ENCODE data around the gene JAK1. TPM values are rescaled to one million over a fixed set of nuclear protein-coding genes. Genes with fewer than 3 reads are reported as not detected.

Gene JAK1
- total and polyA plus RNA-seq, 2 of the 8 experiments (the other 6 are each of a cell fraction or from before 2014, with no cell fraction given): 7.8 to 24.5 TPM

- no peaks in the 10 kb centered on the region for H4K20me1 ChIP-seq (replicated peaks in 1 of 2; ENCODE audit: control insufficient read depth in 1 of 2, insufficient read depth in 2 of 2, low read length in 2 of 2)
- peak overlapping the region; percentile 18 for H2BK120ac ChIP-seq (replicated peaks; ENCODE audit: low read depth, low read length)
- peak overlapping the region; percentile 12 to 38 for H3K4me2 ChIP-seq (ENCODE audit: insufficient read depth in 1 of 2, low read depth in 2 of 2, low read length in 2 of 2)
- H3K27ac ChIP-seq (ENCODE audit: low read depth, low read length): peak overlapping the region; percentile 11; the same call in 1 of the 2 replicates
- TF ChIP-seq SAP30 (IDR thresholded peaks at IDR 0.05; ENCODE audit: insufficient read depth, insufficient replicate concordance, low read length): no peak
- peak; percentile 90 for TF ChIP-seq JUND (IDR thresholded peaks at IDR 0.05; ENCODE audit: low read length)
- H3K23me2 ChIP-seq (ENCODE audit: low read depth, low read length): peaks cover 3% of the 10 kb centered on the region; the same call in 1 of the 2 replicates
- H2BK15ac ChIP-seq (ENCODE audit: low read length): no peak overlapping the region
- FAIRE-seq (no peak), DNase-seq (ENCODE audit: low read depth in 1 of 2, low spot score in 2 of 2) (no peak)
- ChIA-PET CTCF (ENCODE audit: partially characterized antibody) (interaction anchor here (0.9 kb wide), 1 partner anchor 9 kb away, joined by 3 read pairs; no protein-coding TSS in a partner anchor), POLR2A (ENCODE audit: partially characterized antibody) (interaction anchor here (0.6 kb wide), 2 partner anchors 16 to 337 kb away, joined by 3 read pairs; no protein-coding TSS in a partner anchor)
- peaks cover 0 to 10% of the 10 kb centered on the region in 2 experiments; a peak in 1 of 4 replicates for H3K79me2 ChIP-seq (ENCODE audit: control insufficient read depth in 1 of 2, insufficient read depth in 2 of 2, low read length in 2 of 2)
- H2BK20ac ChIP-seq (ENCODE audit: low read length): no peak overlapping the region
- no peak overlapping the region for H3K9ac ChIP-seq (replicated peaks in 1 of 4; ENCODE audit: extremely low read depth in 1 of 4, low read depth in 3 of 4, low read length in 3 of 4)
- H3K18ac ChIP-seq (ENCODE audit: extremely low read depth, low read length): no peak overlapping the region
- H3K4me3 ChIP-seq (ENCODE audit: extremely low read depth in 1 of 4, insufficient read depth in 2 of 4, low read depth in 3 of 4, low read length in 4 of 4): peak overlapping the region in 1 of 4 experiments; percentile 4; a peak in 1 of 8 replicates
- H4K91ac ChIP-seq (replicated peaks; ENCODE audit: insufficient read length, low read length): no peak overlapping the region
- H3K36me3 ChIP-seq (ENCODE audit: control insufficient read depth in 2 of 4, insufficient read depth in 4 of 4, low read length in 3 of 4): no peaks in the 10 kb centered on the region
- H2AFZ ChIP-seq (ENCODE audit: low read length): no peak overlapping the region
- no peaks in the 10 kb centered on the region for H3K79me1 ChIP-seq (ENCODE audit: low read depth, low read length)
- no peak overlapping the region for H4K8ac ChIP-seq (ENCODE audit: extremely low read depth, insufficient read depth, low read length)
- no peak overlapping the region for H3K56ac ChIP-seq (replicated peaks; ENCODE audit: insufficient read length, low read depth, low read length)
- 24% methylated on average over 4 of the region's 4 CpGs; no CpG with 5 or more reads in 1 of the 2 experiments for WGBS, 2 experiments (ENCODE audit: extremely low coverage in 1 of 2, insufficient coverage in 1 of 2, insufficient read length in 1 of 2, insufficient replicate concordance in 2 of 2, low coverage in 1 of 2, low lambda C conversion rate in 2 of 2, missing lambda C conversion rate in 1 of 2)
- H3K4ac ChIP-seq (replicated peaks; ENCODE audit: insufficient read length, low read depth, low read length): no peak overlapping the region
- no peak overlapping the region for H2AK5ac ChIP-seq (ENCODE audit: low read depth, low read length)
- no peak overlapping the region; the same call in 1 of the 2 replicates for H2BK12ac ChIP-seq (ENCODE audit: low read depth, low read length)
- no peak overlapping the region for H2BK5ac ChIP-seq (ENCODE audit: low read depth, low read length)
- no peak overlapping the region for H3K14ac ChIP-seq (ENCODE audit: insufficient read length)
- H3K27me3 ChIP-seq (replicated peaks in 1 of 4; ENCODE audit: control insufficient read depth in 3 of 4, extremely low read depth in 1 of 4, insufficient read depth in 3 of 4, low read length in 3 of 4): no peaks in the 10 kb centered on the region
- H3K23ac ChIP-seq (ENCODE audit: insufficient read length): no peak overlapping the region
- H3K9me3 ChIP-seq (ENCODE audit: insufficient read depth in 2 of 2, low read depth in 1 of 2, low read length in 1 of 2): no peaks in the 10 kb centered on the region
- no peak overlapping the region for H4K5ac ChIP-seq (ENCODE audit: insufficient read length, low read depth, low read length)
- peaks cover 3 to 12% (median 7%) of the 10 kb centered on the region in 4 experiments; a peak in 5 of 7 replicates for H3K4me1 ChIP-seq (replicated peaks in 1 of 4; ENCODE audit: control insufficient read depth in 3 of 4, insufficient read depth in 4 of 4, low read length in 3 of 4)
Measured at GRCh38 chr1:64898107-64898861, 68.1 kb downstream of the JAK1 start.

Data from H1 (cell line).